SK-N-SH treated with all-trans-retinoic acid at 6 μM for 48 hours (cell line): Measurements from ENCODE around the gene UBE2R2.
"Not testable (repeated sequence)": the region's sequence is repeated elsewhere in the genome, so short reads cannot be mapped to it uniquely, and the experiment has no call there.

ENCODE experiments used
- ATAC-seq: fragments of 200-7000 bp; cut with Tn5 transposase; 3 replicates; pipeline ENCODE4 v1.9.1; 2020; ENCODE audit warnings: mild to moderate bottlenecking, moderate library complexity
- ARNTL ChIP-seq: fragments of 450-650 bp; formaldehyde crosslinking; IDR thresholded peaks from 2 replicates; pipeline ENCODE4 v1.5.0; 2020; ENCODE audit warnings: low read depth, mild to moderate bottlenecking, moderate library complexity, borderline replicate concordance
- BACH2 ChIP-seq: fragments of 250-450 bp; sonication (Bioruptor Pico); IDR thresholded peaks from 2 replicates; pipeline ENCODE4 v1.9.0; 2021; ENCODE audit warnings: mild to moderate bottlenecking, borderline replicate concordance
- CSDC2 ChIP-seq: fragments of 250-450 bp; sonication (Bioruptor Pico); IDR thresholded peaks from 2 replicates; pipeline ENCODE4 v1.5.0; 2020; ENCODE audit warnings: mild to moderate bottlenecking, moderate library complexity
- CSRNP3 ChIP-seq: fragments of 250-450 bp; sonication (Bioruptor Pico); IDR thresholded peaks from 2 replicates; pipeline ENCODE4 v1.5.1; 2021; ENCODE audit warnings: mild to moderate bottlenecking, moderate library complexity
- ESRRG ChIP-seq: fragments of 250-450 bp; sonication (Bioruptor Pico); IDR thresholded peaks from 2 replicates; pipeline ENCODE4 v1.6.1; 2021; ENCODE audit warnings: mild to moderate bottlenecking
- GLIS3 ChIP-seq: fragments of 250-450 bp; sonication (Bioruptor Pico); IDR thresholded peaks from 2 replicates; pipeline ENCODE4 v1.5.0; 2020; ENCODE audit warnings: mild to moderate bottlenecking, moderate library complexity
- ISL1 ChIP-seq: fragments of 250-450 bp; sonication (Bioruptor Pico); IDR thresholded peaks from 2 replicates; pipeline ENCODE4 v2.1.2; 2022; ENCODE audit warnings: mild to moderate bottlenecking, moderate library complexity
- OSR1 ChIP-seq: fragments of 250-450 bp; sonication (Bioruptor Pico); IDR thresholded peaks from 2 replicates; pipeline ENCODE4 v1.8.0; 2022; ENCODE audit warnings: moderate library complexity, mild to moderate bottlenecking, inconsistent platforms
- PATZ1 ChIP-seq: fragments of 250-450 bp; sonication (Bioruptor Pico); IDR thresholded peaks from 2 replicates; pipeline ENCODE4 v1.8.0; 2020; ENCODE audit warnings: mild to moderate bottlenecking, moderate library complexity, borderline replicate concordance
- POU6F1 ChIP-seq: fragments of 250-450 bp; sonication (Bioruptor Pico); IDR thresholded peaks from 2 replicates; pipeline ENCODE4 v1.8.0; 2021; ENCODE audit warnings: low read depth, mild to moderate bottlenecking, moderate library complexity, borderline replicate concordance
- PPARA ChIP-seq: fragments of 250-450 bp; sonication (Bioruptor Pico); IDR thresholded peaks from 2 replicates; pipeline ENCODE4 v1.5.0; 2020; ENCODE audit warnings: mild to moderate bottlenecking, borderline replicate concordance
- RARB ChIP-seq: fragments of 250-450 bp; sonication (Bioruptor Pico); IDR thresholded peaks from 2 replicates; pipeline ENCODE4 v1.8.0; 2021; ENCODE audit warnings: mild to moderate bottlenecking, moderate library complexity
- SNAI2 ChIP-seq: fragments of 250-450 bp; sonication (Bioruptor Pico); IDR thresholded peaks from 2 replicates; pipeline ENCODE4 v1.5.0; 2020; ENCODE audit warnings: mild to moderate bottlenecking, moderate library complexity
- TCF4 ChIP-seq: fragments of 250-450 bp; sonication (Bioruptor Pico); IDR thresholded peaks from 2 replicates; pipeline ENCODE4 v1.8.0; 2021; ENCODE audit warnings: mild to moderate bottlenecking, moderate library complexity, borderline replicate concordance
- TOX ChIP-seq: fragments of 250-450 bp; sonication (Bioruptor Pico); IDR thresholded peaks from 2 replicates; pipeline ENCODE4 v1.8.0; 2021; ENCODE audit warnings: mild to moderate bottlenecking, moderate library complexity, borderline replicate concordance
- TSHZ2 ChIP-seq: fragments of 250-450 bp; sonication (Bioruptor Pico); IDR thresholded peaks from 2 replicates; pipeline ENCODE4 v1.5.0; 2020; ENCODE audit warnings: mild to moderate bottlenecking, moderate library complexity
- ZC3H10 ChIP-seq: fragments of 250-450 bp; sonication (Bioruptor Pico); IDR thresholded peaks from 2 replicates; pipeline ENCODE4 v1.5.1; 2021; ENCODE audit warnings: mild to moderate bottlenecking, moderate library complexity
- ZFP3 ChIP-seq: fragments of 250-450 bp; sonication (Bioruptor Pico); IDR thresholded peaks from 2 replicates; pipeline ENCODE4 v1.5.0; 2020; ENCODE audit warnings: mild to moderate bottlenecking, moderate library complexity
- ZFP30 ChIP-seq: fragments of 450-650 bp; formaldehyde crosslinking; IDR thresholded peaks from 2 replicates; pipeline ENCODE4 v1.5.0; 2022; ENCODE audit warnings: mild to moderate bottlenecking, moderate library complexity
- ZNF70 ChIP-seq: fragments of 450-650 bp; formaldehyde crosslinking; IDR thresholded peaks from 2 replicates; pipeline ENCODE4 v1.5.0; 2020; ENCODE audit warnings: mild to moderate bottlenecking, moderate library complexity
- ZNF8 ChIP-seq: fragments of 450-650 bp; formaldehyde crosslinking; IDR thresholded peaks from 2 replicates; pipeline ENCODE4 v1.5.0; 2020; ENCODE audit warnings: mild to moderate bottlenecking, moderate library complexity

UBE2R2 gene

GRCh38 chr9:33799928-33800704 is 16.8 kb upstream of the UBE2R2 start:
- ATAC-seq = peak; percentile 23; the same call in 2 of the 3 replicates
- TF ChIP-seq CSDC2 = no peak
- no peak for TF ChIP-seq SNAI2
- no peak for TF ChIP-seq PATZ1 (CRISPR knock-in tag)
- no peak for TF ChIP-seq ISL1 (CRISPR knock-in tag)
- TF ChIP-seq TOX (CRISPR knock-in tag) = no peak
- no peak for TF ChIP-seq POU6F1 (CRISPR knock-in tag)
- no peak for TF ChIP-seq ZFP3 (CRISPR knock-in tag)
- no peak for TF ChIP-seq ZC3H10
- TF ChIP-seq ZFP30 (CRISPR knock-in tag) = no peak
- TF ChIP-seq ZNF70 (CRISPR knock-in tag) = no peak

GRCh38 chr9:33800886-33801285 is 16.1 kb upstream of the UBE2R2 start:
- ATAC-seq = peak; percentile 30; the same call in 2 of the 3 replicates
- TF ChIP-seq CSDC2 (no peak), ISL1 (CRISPR knock-in tag) (no peak), CSRNP3 (no peak), ZFP30 (CRISPR knock-in tag) (no peak), ARNTL (CRISPR knock-in tag) (no peak), TCF4 (no peak), BACH2 (CRISPR knock-in tag) (no peak), ZNF8 (CRISPR knock-in tag) (no peak), TOX (CRISPR knock-in tag) (no peak), OSR1 (CRISPR knock-in tag) (no peak), POU6F1 (CRISPR knock-in tag) (no peak), SNAI2 (no peak), PATZ1 (CRISPR knock-in tag) (no peak), RARB (CRISPR knock-in tag) (no peak), ESRRG (CRISPR knock-in tag) (no peak), GLIS3 (CRISPR knock-in tag) (no peak), ZNF70 (CRISPR knock-in tag) (no peak), TSHZ2 (CRISPR knock-in tag) (no peak), PPARA (CRISPR knock-in tag) (no peak)

- not testable (repeated sequence) for ATAC-seq
Measured at GRCh38 chr9:33801943-33802500, 14.9 kb upstream of the UBE2R2 start.

GRCh38 chr9:33804196-33804595 is 12.8 kb upstream of the UBE2R2 start:
- not testable (repeated sequence) for ATAC-seq

- peak; percentile 65 for ATAC-seq
Measured at GRCh38 chr9:33807156-33807555, 9.8 kb upstream of the UBE2R2 start.

GRCh38 chr9:33808979-33809322 is 8.0 kb upstream of the UBE2R2 start:
- not testable (repeated sequence) for ATAC-seq
